ENCODE results near the gene H1-8.
A peak's percentile ranks its signal among the peaks of the same experiment; 100 is the strongest.

H1-8 gene

GRCh38 chr3:129527262-129527661 is 15.7 kb upstream of the H1-8 start:
- no peak overlapping the region for H3K4ac ChIP-seq (ENCODE audit: low read depth, low read length)
- no peak overlapping the region for H3K9ac ChIP-seq (ENCODE audit: low read length)
- no peaks in the 10 kb centered on the region for H3K27me3 ChIP-seq (ENCODE audit: insufficient read depth, low read length)
- no peak overlapping the region for H2BK5ac ChIP-seq (ENCODE audit: low read depth, low read length, poor library complexity)
- H3K9me3 ChIP-seq (ENCODE audit: insufficient read depth, low read depth, low read length): peaks cover 3% of the 10 kb centered on the region
- H3K4me2 ChIP-seq (ENCODE audit: low read length): no peak overlapping the region
- H2AK5ac ChIP-seq (ENCODE audit: low read length): no peak overlapping the region
- H3K23ac ChIP-seq (ENCODE audit: low read length): no peak overlapping the region
- no peak for DNase-seq
- H3K14ac ChIP-seq (ENCODE audit: low read length): no peak overlapping the region
- no CpG with 5 or more reads among the region's 11 CpGs for WGBS (ENCODE audit: extremely low coverage, insufficient coverage, insufficient read length)
- no peak overlapping the region for H4K8ac ChIP-seq (ENCODE audit: low read depth, low read length)
- no peaks in the 10 kb centered on the region for H3K79me2 ChIP-seq (ENCODE audit: control insufficient read depth, insufficient read depth, low read length, poor library complexity)
- peaks cover 3% of the 10 kb centered on the region for H3K79me1 ChIP-seq (ENCODE audit: low read length)
- peaks cover 8 to 11% of the 10 kb centered on the region in 2 experiments for H3K4me1 ChIP-seq (ENCODE audit: control insufficient read depth in 1 of 2, insufficient read depth in 2 of 2, low read length in 2 of 2)
- no peaks in the 10 kb centered on the region for H3K36me3 ChIP-seq (ENCODE audit: control insufficient read depth in 1 of 2, insufficient read depth in 2 of 2, low read length in 2 of 2)
- H4K12ac ChIP-seq (ENCODE audit: low read depth, low read length): no peak overlapping the region
- H3K18ac ChIP-seq (ENCODE audit: low read length): no peak overlapping the region
- H3K4me3 ChIP-seq (ENCODE audit: low read depth, low read length): no peak overlapping the region
- no peak overlapping the region for H3K27ac ChIP-seq (ENCODE audit: low read depth, low read length)
- no peak overlapping the region for H4K91ac ChIP-seq (ENCODE audit: low read depth, low read length)
- no peak overlapping the region for H2AFZ ChIP-seq (ENCODE audit: insufficient read depth, low read length, poor library complexity)
- H2BK120ac ChIP-seq (ENCODE audit: insufficient read depth, low read length, poor library complexity): no peak overlapping the region
- no peak overlapping the region for H2BK12ac ChIP-seq (ENCODE audit: low read length)

GRCh38 chr3:129528589-129529100 is 14.3 kb upstream of the H1-8 start, which contains the start of gene RHO:
Gene RHO (plus strand): TSS chr3:129528639. CDS start chr3:129528734, 95 bp downstream.
- Histone ChIP-seq H3K9ac (ENCODE audit: low read length) (no peak within 1 kb of the TSS), H3K18ac (ENCODE audit: low read length) (no peak within 1 kb of the TSS), H3K4me3 (ENCODE audit: low read depth, low read length) (no peak within 1 kb of the TSS), H3K4me2 (ENCODE audit: low read length) (no peak within 1 kb of the TSS), H3K4ac (ENCODE audit: low read depth, low read length) (no peak within 1 kb of the TSS), H3K79me2 (ENCODE audit: control insufficient read depth, insufficient read depth, low read length, poor library complexity) (no peaks in the 10 kb centered on the region), H3K36me3 (ENCODE audit: control insufficient read depth in 1 of 2, insufficient read depth in 2 of 2, low read length in 2 of 2) (no peaks in the 10 kb centered on the region), H2AFZ (ENCODE audit: insufficient read depth, low read length, poor library complexity) (no peak within 1 kb of the TSS), H2BK120ac (ENCODE audit: insufficient read depth, low read length, poor library complexity) (no peak within 1 kb of the TSS), H3K27ac (ENCODE audit: low read depth, low read length) (no peak within 1 kb of the TSS), H3K4me1 (ENCODE audit: control insufficient read depth in 1 of 2, insufficient read depth in 2 of 2, low read length in 2 of 2) (peaks cover 8 to 11% of the 10 kb centered on the region in 2 experiments), H3K27me3 (ENCODE audit: insufficient read depth, low read length) (no peaks in the 10 kb centered on the region), H4K12ac (ENCODE audit: low read depth, low read length) (no peak within 1 kb of the TSS), H2BK5ac (ENCODE audit: low read depth, low read length, poor library complexity) (no peak within 1 kb of the TSS), H3K14ac (ENCODE audit: low read length) (no peak within 1 kb of the TSS), H4K91ac (ENCODE audit: low read depth, low read length) (no peak within 1 kb of the TSS), H3K23ac (ENCODE audit: low read length) (no peak within 1 kb of the TSS), H4K8ac (ENCODE audit: low read depth, low read length) (no peak within 1 kb of the TSS), H3K79me1 (ENCODE audit: low read length) (peaks cover 7% of the 10 kb centered on the region), H2AK5ac (ENCODE audit: low read length) (no peak within 1 kb of the TSS), H3K9me3 (ENCODE audit: insufficient read depth, low read depth, low read length) (peaks cover 3% of the 10 kb centered on the region), H2BK12ac (ENCODE audit: low read length) (no peak within 1 kb of the TSS)
- no peak for DNase-seq
- no CpG with 5 or more reads among the region's 18 CpGs for WGBS (ENCODE audit: extremely low coverage, insufficient coverage, insufficient read length)

DNA sequence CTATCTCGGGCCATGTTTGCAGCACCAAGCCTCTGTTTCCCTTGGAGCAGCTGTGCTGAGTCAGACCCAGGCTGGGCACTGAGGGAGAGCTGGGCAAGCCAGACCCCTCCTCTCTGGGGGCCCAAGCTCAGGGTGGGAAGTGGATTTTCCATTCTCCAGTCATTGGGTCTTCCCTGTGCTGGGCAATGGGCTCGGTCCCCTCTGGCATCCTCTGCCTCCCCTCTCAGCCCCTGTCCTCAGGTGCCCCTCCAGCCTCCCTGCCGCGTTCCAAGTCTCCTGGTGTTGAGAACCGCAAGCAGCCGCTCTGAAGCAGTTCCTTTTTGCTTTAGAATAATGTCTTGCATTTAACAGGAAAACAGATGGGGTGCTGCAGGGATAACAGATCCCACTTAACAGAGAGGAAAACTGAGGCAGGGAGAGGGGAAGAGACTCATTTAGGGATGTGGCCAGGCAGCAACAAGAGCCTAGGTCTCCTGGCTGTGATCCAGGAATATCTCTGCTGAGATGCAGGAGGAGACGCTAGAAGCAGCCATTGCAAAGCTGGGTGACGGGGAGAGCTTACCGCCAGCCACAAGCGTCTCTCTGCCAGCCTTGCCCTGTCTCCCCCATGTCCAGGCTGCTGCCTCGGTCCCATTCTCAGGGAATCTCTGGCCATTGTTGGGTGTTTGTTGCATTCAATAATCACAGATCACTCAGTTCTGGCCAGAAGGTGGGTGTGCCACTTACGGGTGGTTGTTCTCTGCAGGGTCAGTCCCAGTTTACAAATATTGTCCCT is 13.4 kb upstream of the H1-8 start:
- no peaks in the 10 kb centered on the region for H3K79me2 ChIP-seq (ENCODE audit: control insufficient read depth, insufficient read depth, low read length, poor library complexity)
- H2AFZ ChIP-seq (ENCODE audit: insufficient read depth, low read length, poor library complexity): no peak overlapping the region
- peaks cover 10% of the 10 kb centered on the region for H3K79me1 ChIP-seq (ENCODE audit: low read length)
- no peak overlapping the region for H4K12ac ChIP-seq (ENCODE audit: low read depth, low read length)
- no peak overlapping the region for H3K4me2 ChIP-seq (ENCODE audit: low read length)
- H2AK5ac ChIP-seq (ENCODE audit: low read length): no peak overlapping the region
- no peak overlapping the region for H3K23ac ChIP-seq (ENCODE audit: low read length)
- peak overlapping the region; percentile 1 for H4K91ac ChIP-seq (ENCODE audit: low read depth, low read length)
- no peak overlapping the region for H2BK120ac ChIP-seq (ENCODE audit: insufficient read depth, low read length, poor library complexity)
- no peaks in the 10 kb centered on the region for H3K27me3 ChIP-seq (ENCODE audit: insufficient read depth, low read length)
- H3K9me3 ChIP-seq (ENCODE audit: insufficient read depth, low read depth, low read length): peaks cover 3% of the 10 kb centered on the region
- no peak overlapping the region for H3K4ac ChIP-seq (ENCODE audit: low read depth, low read length)
- H3K4me1 ChIP-seq (ENCODE audit: control insufficient read depth in 1 of 2, insufficient read depth in 2 of 2, low read length in 2 of 2): peaks cover 15 to 19% of the 10 kb centered on the region in 2 experiments
- no peak overlapping the region for H3K14ac ChIP-seq (ENCODE audit: low read length)
- H2BK5ac ChIP-seq (ENCODE audit: low read depth, low read length, poor library complexity): no peak overlapping the region
- no peak overlapping the region for H4K8ac ChIP-seq (ENCODE audit: low read depth, low read length)
- H3K4me3 ChIP-seq (ENCODE audit: low read depth, low read length): no peak overlapping the region
- no CpG with 5 or more reads among the region's 12 CpGs for WGBS (ENCODE audit: extremely low coverage, insufficient coverage, insufficient read length)
- H3K27ac ChIP-seq (ENCODE audit: low read depth, low read length): no peak overlapping the region
- no peak for DNase-seq
- H3K9ac ChIP-seq (ENCODE audit: low read length): no peak overlapping the region
- H2BK12ac ChIP-seq (ENCODE audit: low read length): peak overlapping the region; percentile 42
- no peaks in the 10 kb centered on the region for H3K36me3 ChIP-seq (ENCODE audit: control insufficient read depth in 1 of 2, insufficient read depth in 2 of 2, low read length in 2 of 2)
- no peak overlapping the region for H3K18ac ChIP-seq (ENCODE audit: low read length)

DNA sequence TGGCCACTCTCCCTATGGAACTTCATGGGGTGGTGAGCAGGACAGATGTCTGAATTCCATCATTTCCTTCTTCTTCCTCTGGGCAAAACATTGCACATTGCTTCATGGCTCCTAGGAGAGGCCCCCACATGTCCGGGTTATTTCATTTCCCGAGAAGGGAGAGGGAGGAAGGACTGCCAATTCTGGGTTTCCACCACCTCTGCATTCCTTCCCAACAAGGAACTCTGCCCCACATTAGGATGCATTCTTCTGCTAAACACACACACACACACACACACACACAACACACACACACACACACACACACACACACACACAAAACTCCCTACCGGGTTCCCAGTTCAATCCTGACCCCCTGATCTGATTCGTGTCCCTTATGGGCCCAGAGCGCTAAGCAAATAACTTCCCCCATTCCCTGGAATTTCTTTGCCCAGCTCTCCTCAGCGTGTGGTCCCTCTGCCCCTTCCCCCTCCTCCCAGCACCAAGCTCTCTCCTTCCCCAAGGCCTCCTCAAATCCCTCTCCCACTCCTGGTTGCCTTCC is 12.7 kb upstream of the H1-8 start:
- Histone ChIP-seq H4K8ac (ENCODE audit: low read depth, low read length) (no peak overlapping the region), H2AK5ac (ENCODE audit: low read length) (peak overlapping the region; percentile 31), H3K4ac (ENCODE audit: low read depth, low read length) (no peak overlapping the region), H3K9ac (ENCODE audit: low read length) (peak overlapping the region; percentile 38), H2BK12ac (ENCODE audit: low read length) (peak overlapping the region; percentile 44), H4K91ac (ENCODE audit: low read depth, low read length) (peak overlapping the region; percentile 21), H3K4me1 (ENCODE audit: control insufficient read depth in 1 of 2, insufficient read depth in 2 of 2, low read length in 2 of 2) (peaks cover 20 to 25% of the 10 kb centered on the region in 2 experiments), H3K18ac (ENCODE audit: low read length) (no peak overlapping the region), H3K79me2 (ENCODE audit: control insufficient read depth, insufficient read depth, low read length, poor library complexity) (no peaks in the 10 kb centered on the region), H2BK120ac (ENCODE audit: insufficient read depth, low read length, poor library complexity) (no peak overlapping the region), H3K27me3 (ENCODE audit: insufficient read depth, low read length) (no peaks in the 10 kb centered on the region), H2BK5ac (ENCODE audit: low read depth, low read length, poor library complexity) (no peak overlapping the region), H2AFZ (ENCODE audit: insufficient read depth, low read length, poor library complexity) (no peak overlapping the region), H4K12ac (ENCODE audit: low read depth, low read length) (no peak overlapping the region), H3K79me1 (ENCODE audit: low read length) (peaks cover 14% of the 10 kb centered on the region), H3K36me3 (ENCODE audit: control insufficient read depth in 1 of 2, insufficient read depth in 2 of 2, low read length in 2 of 2) (no peaks in the 10 kb centered on the region), H3K27ac (ENCODE audit: low read depth, low read length) (no peak overlapping the region), H3K4me3 (ENCODE audit: low read depth, low read length) (no peak overlapping the region), H3K23ac (ENCODE audit: low read length) (no peak overlapping the region), H3K9me3 (ENCODE audit: insufficient read depth, low read depth, low read length) (peaks cover 3% of the 10 kb centered on the region), H3K14ac (ENCODE audit: low read length) (peak overlapping the region; percentile 13), H3K4me2 (ENCODE audit: low read length) (no peak overlapping the region)
- no peak for DNase-seq
- no CpG with 5 or more reads among the region's 6 CpGs for WGBS (ENCODE audit: extremely low coverage, insufficient coverage, insufficient read length)
